Smooth muscle cell (in vitro differentiated cells): Measurements from ENCODE around the gene KCTD17. TPM values are rescaled to one million over a fixed set of nuclear protein-coding genes. Genes with fewer than 3 reads are reported as not detected.

ENCODE experiments used
- DNase-seq: peaks from one replicate; lab custom pipeline; 2025; ENCODE audit not compliant: unreplicated experiment; lab: John Stamatoyannopoulos, UW
- H2AFZ ChIP-seq: fragments of 200-600 bp; sonication (generic); 2 replicates; pipeline ENCODE4 v1.6.0; 2016; ENCODE audit warnings: antibody characterized with exemption, low read depth, mild to moderate bottlenecking
- H3F3A ChIP-seq: fragments of 200-600 bp; sonication (generic); 2 replicates; pipeline ENCODE4 v1.6.0; 2017; ENCODE audit warnings: antibody characterized with exemption, low read depth
- H3K27ac ChIP-seq: fragments of 200-600 bp; sonication (generic); 2 replicates; pipeline ENCODE4 v1.5.1; 2016; ENCODE audit warnings: low read depth, mild to moderate bottlenecking
- H3K27me3 ChIP-seq: fragments of 200-600 bp; sonication (generic); 2 replicates; pipeline ENCODE4 v1.6.1; 2016; ENCODE audit warnings: low read depth, mild to moderate bottlenecking
- H3K36me3 ChIP-seq: fragments of 200-600 bp; sonication (generic); 2 replicates; pipeline ENCODE4 v1.5.1; 2016; ENCODE audit warnings: low read depth
- H3K4me1 ChIP-seq: fragments of 200-600 bp; sonication (generic); 2 replicates; pipeline ENCODE4 v1.5.1; 2016; ENCODE audit warnings: low read depth
- H3K4me2 ChIP-seq: fragments of 200-600 bp; sonication (generic); 2 replicates; pipeline ENCODE4 v1.6.0; 2016; ENCODE audit warnings: mild to moderate bottlenecking
- H3K4me3 ChIP-seq: fragments of 200-600 bp; sonication (generic); 2 replicates; pipeline ENCODE4 v1.5.1; 2016; ENCODE audit warnings: mild to moderate bottlenecking
- H3K79me2 ChIP-seq: fragments of 200-600 bp; sonication (generic); 2 replicates; pipeline ENCODE4 v1.6.0; 2016; ENCODE audit warnings: low read depth, mild to moderate bottlenecking
- H3K9ac ChIP-seq: fragments of 200-600 bp; sonication (generic); 2 replicates; pipeline ENCODE4 v1.6.0; 2016; ENCODE audit warnings: low read depth
- H3K9me3 ChIP-seq: fragments of 200-600 bp; sonication (generic); replicated peaks from 2 replicates; pipeline ENCODE4 v1.5.1; 2016; ENCODE audit warnings: low read depth
- H4K20me1 ChIP-seq: fragments of 200-600 bp; sonication (generic); 2 replicates; pipeline ENCODE4 v1.6.0; 2016; ENCODE audit warnings: low read depth
- WGBS: methylation state at CpG from one replicate; pipeline ENCODE4 v1.1.7; 2016; ENCODE audit warnings: low lambda C conversion rate; 5-methylcytosine and 5-hydroxymethylcytosine counted together
- polyA plus RNA-seq: library from polyadenylated mRNA; unstranded; fragments of >200 nt; fragmentation: Nextera tagmentation; extraction: Ambion mirVana; gene quantifications from 2 replicates; pipeline ENCODE4 v1.2.1, GENCODE V29; 2016
- total RNA-seq: library from RNA; depleted of rRNA; stranded (reverse); fragments of >200 nt; gene quantifications from 2 replicates; pipeline ENCODE4 v1.2.3, GENCODE V29; 2014
- TF ChIP-seq, protein P1 (sequence below): fragments of 200-600 bp; sonication (generic); IDR thresholded peaks from 2 replicates; pipeline ENCODE4 v1.5.1; 2017; ENCODE audit warnings: borderline replicate concordance, mild to moderate bottlenecking, antibody characterized with exemption; ENCODE audit not compliant: insufficient read depth, poor library complexity, severe bottlenecking

KCTD17 gene
- total and polyA plus RNA-seq, 2 experiments from 2014 or later, result 20.0 to 36.9 TPM

DNA sequence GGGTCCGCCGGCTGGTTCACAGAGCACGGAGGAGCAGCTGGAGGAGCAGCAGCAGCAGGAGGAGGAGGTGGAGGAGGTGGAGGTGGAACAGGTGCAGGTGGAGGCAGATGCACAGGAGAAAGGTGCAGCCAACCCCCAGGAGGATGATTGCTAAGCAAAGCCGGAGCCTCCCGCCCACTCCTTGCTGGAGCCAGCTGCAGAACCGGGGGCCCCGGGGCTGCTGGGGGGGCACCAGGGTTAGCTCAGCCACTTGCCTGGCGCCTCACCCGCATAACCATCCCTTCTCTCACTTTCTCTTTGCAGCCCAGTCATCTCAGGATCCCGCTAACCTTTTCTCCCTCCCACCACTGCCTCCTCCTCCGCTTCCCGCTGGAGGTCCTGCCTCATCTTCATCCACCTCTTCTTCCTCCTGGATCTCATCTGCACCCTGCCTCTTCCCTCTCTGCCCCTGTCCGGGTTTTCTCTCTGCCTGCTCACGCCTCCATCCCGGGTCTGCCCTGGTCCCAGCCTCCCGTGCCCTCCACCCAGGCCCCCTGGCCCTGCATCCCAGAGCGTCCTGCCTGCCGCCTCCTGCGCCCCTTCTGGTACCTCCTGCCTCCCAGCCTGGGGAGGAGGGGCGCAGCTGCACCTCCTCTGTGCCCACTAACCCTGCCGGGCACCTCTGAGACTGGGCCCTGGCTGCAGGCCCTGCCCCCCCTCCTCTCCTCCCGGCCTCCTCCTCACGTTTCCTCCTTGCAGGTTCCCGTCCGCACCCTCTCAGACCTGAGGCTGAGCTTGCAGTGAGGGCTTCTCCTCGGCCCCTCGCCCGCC, 9.5 kb downstream of the KCTD17 start:
- Histone ChIP-seq H3K27ac (no peak overlapping the region), H3K4me2 (no peak overlapping the region), H3F3A (no peaks in the 10 kb centered on the region), H3K9me3 (no peaks in the 10 kb centered on the region), H3K4me3 (no peak overlapping the region), H3K79me2 (no peaks in the 10 kb centered on the region), H3K9ac (no peak overlapping the region), H3K27me3 (no peaks in the 10 kb centered on the region), H3K36me3 (no peaks in the 10 kb centered on the region), H2AFZ (no peak overlapping the region), H3K4me1 (no peaks in the 10 kb centered on the region), H4K20me1 (no peaks in the 10 kb centered on the region)
- TF ChIP-seq, protein P1, sequence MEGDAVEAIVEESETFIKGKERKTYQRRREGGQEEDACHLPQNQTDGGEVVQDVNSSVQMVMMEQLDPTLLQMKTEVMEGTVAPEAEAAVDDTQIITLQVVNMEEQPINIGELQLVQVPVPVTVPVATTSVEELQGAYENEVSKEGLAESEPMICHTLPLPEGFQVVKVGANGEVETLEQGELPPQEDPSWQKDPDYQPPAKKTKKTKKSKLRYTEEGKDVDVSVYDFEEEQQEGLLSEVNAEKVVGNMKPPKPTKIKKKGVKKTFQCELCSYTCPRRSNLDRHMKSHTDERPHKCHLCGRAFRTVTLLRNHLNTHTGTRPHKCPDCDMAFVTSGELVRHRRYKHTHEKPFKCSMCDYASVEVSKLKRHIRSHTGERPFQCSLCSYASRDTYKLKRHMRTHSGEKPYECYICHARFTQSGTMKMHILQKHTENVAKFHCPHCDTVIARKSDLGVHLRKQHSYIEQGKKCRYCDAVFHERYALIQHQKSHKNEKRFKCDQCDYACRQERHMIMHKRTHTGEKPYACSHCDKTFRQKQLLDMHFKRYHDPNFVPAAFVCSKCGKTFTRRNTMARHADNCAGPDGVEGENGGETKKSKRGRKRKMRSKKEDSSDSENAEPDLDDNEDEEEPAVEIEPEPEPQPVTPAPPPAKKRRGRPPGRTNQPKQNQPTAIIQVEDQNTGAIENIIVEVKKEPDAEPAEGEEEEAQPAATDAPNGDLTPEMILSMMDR, result no peak
- 89% methylated on average over 28 of the region's 28 CpGs for WGBS
- no peak for DNase-seq

DNA sequence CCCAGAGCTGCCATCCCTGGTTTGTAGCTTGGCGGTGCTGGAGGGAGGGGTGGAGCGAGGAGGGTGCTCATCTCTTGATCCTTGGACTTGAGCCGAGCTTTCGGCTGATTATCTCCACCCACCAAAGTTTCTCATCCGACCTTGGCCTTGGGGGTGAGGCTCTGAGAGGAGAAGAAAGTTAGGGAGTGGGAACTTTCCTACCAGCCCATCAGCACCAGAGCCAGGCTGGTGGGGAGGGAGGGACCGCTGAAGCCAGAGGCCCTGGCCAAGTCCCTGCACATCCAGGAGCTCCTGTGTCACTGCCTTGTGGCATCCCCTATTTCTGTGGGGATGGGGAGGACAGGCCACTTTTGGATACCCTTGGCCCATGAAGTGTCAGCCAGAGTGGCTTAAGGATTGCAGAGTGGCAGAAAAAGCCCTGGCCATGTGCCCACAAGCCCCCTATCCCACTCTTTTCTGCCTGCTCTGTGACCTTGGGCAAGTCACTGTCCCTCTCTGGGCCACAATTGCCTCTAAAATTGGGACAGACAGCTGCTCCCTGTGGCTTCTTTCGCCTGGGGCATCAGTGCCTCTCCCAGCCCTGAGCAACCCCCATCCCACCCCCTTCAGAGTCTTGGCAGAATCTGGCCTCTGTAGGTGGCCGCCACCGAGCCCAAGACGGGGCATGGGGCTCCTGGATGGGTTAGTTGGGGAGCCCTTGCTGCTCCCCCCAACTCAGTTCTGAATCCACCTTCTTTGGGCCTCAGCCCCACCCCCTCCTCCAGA, 10.3 kb downstream of the KCTD17 start:
- Histone ChIP-seq H3K9ac (no peak overlapping the region), H2AFZ (no peak overlapping the region), H3K4me1 (no peaks in the 10 kb centered on the region), H3K27ac (no peak overlapping the region), H3K4me2 (no peak overlapping the region), H3K27me3 (no peaks in the 10 kb centered on the region), H3K36me3 (no peaks in the 10 kb centered on the region), H3K79me2 (no peaks in the 10 kb centered on the region), H3F3A (no peaks in the 10 kb centered on the region), H3K9me3 (no peaks in the 10 kb centered on the region), H4K20me1 (no peaks in the 10 kb centered on the region), H3K4me3 (no peak overlapping the region)
- WGBS, result 88% methylated on average over 10 of the region's 10 CpGs
- DNase-seq, result no peak
- TF ChIP-seq, protein P1, result no peak

DNA sequence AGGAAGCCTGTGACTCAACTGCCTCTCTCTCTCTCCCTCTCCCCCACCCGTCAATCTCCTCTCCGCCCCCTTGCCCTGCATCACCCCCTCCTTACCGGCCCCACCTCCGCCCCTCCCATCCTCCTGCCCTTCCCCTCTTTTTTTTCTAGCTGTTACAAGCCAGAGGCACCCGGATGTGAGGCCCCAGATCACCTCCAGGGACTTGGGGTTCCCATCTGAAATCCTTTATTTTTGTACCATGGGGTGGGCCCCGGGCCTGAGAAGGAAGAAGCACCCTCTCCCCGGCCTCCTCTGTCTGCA, 10.8 kb downstream of the KCTD17 start:
- WGBS, result 66% methylated on average over 3 of the region's 7 CpGs
- H2AFZ ChIP-seq, result no peak overlapping the region
- H4K20me1 ChIP-seq, result no peaks in the 10 kb centered on the region
- no peaks in the 10 kb centered on the region for H3K27me3 ChIP-seq
- no peak overlapping the region for H3K4me2 ChIP-seq
- H3K36me3 ChIP-seq, result no peaks in the 10 kb centered on the region
- no peak overlapping the region for H3K27ac ChIP-seq
- H3K9ac ChIP-seq, result no peak overlapping the region
- H3K4me1 ChIP-seq, result no peaks in the 10 kb centered on the region
- no peaks in the 10 kb centered on the region for H3K79me2 ChIP-seq
- H3K4me3 ChIP-seq, result no peak overlapping the region
- no peak for DNase-seq
- no peaks in the 10 kb centered on the region for H3F3A ChIP-seq
- TF ChIP-seq, protein P1, result no peak
- H3K9me3 ChIP-seq, result no peaks in the 10 kb centered on the region
